Prostate gland (tissue), 2 donors: Measurements from ENCODE around the gene SH2D6.

Experiments used
- CTCF ChIP-seq, 4 experiments: fragments of 200-600 bp in 2 of 4; fragments of 450-650 bp in 2 of 4; sonication (generic) in 2 of 4; IDR thresholded peaks; 1 replicate in 3 of 4; 2 replicates in 1 of 4; pipeline ENCODE4 v1.5.1; 2016 to 2019; ENCODE audit warnings: antibody characterized with exemption in 4 of 4, mild to moderate bottlenecking in 2 of 4, moderate library complexity in 2 of 4
- POLR2A ChIP-seq: fragments of 450-650 bp; IDR thresholded peaks from one replicate; pipeline ENCODE4 v1.6.1; 2016; ENCODE audit warnings: antibody characterized with exemption, mild to moderate bottlenecking
- POLR2AphosphoS5 ChIP-seq: sonication (generic); formaldehyde crosslinking; IDR thresholded peaks from one replicate; pipeline ENCODE4 v1.6.1; 2017; ENCODE audit warnings: antibody characterized with exemption

DNA sequence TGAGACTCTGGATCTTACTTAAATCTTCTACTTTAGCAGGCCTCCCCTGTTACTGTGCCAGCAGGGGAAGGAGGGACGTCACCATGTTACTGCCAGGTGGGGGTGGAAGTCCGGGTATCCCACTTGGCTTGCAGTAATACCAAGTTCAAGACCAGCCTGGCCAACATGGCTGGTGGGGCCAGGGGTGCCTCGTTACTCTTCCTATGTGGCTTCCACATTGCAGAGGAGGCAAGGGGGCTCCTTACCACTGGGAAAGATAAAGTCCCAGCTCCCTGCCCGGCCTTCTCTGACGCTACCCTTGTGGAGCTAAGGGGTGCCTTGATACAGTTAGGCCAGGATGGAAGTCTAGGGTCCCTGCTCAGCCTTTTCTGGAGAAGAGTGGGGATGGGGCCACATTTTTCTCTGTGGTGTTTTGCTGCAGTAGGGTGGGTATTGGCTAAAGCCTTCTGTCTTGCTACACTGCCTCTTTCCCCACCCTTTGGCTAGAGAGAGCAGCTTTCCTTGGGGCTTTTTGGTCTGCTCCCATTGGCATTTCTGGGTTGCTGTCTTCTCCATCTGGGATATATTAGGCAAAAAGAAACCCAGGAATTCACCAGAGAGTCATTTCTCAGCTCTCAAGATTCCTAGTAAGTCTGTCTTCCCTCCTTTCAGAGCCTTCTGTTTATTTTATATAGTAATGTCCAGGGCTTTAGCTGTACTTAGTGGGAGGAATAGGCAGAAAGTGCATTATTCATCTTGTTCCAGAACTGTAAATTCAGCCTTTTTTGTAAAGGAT is 42.0 kb upstream of the SH2D6 start:
- TF ChIP-seq CTCF (IDR thresholded peaks at IDR 0.05) (no peak), POLR2A (no peak), POLR2AphosphoS5 (no peak)
